Thoracic aorta (tissue), 2 donors: Measurements from ENCODE around the gene PLA2G4B. TPM values are rescaled to one million over a fixed set of nuclear protein-coding genes. Genes with fewer than 3 reads are reported as not detected.

Experiments
- ATAC-seq: fragments of 150-250 bp; one replicate; pipeline ENCODE4 v1.8.0; 2017; ENCODE audit warnings: low read depth; ENCODE audit not compliant: insufficient number of reproducible peaks, low FRiP score
- DNase-seq: peaks from one replicate; pipeline ENCODE4 v3.0.0-alpha.2; 2020; ENCODE audit warnings: low spot score
- H3K27ac ChIP-seq, 2 donors: fragments of 200-600 bp; sonication (generic); 1 replicate in 1 of 2; 2 replicates in 1 of 2; pipeline ENCODE4 v1.5.1; 2016; ENCODE audit warnings: mild to moderate bottlenecking in 2 of 2, moderate library complexity in 2 of 2
- H3K27me3 ChIP-seq: fragments of 200-600 bp; sonication (generic); replicated peaks from 2 replicates; pipeline ENCODE4 v1.6.0; 2016; ENCODE audit warnings: mild to moderate bottlenecking; ENCODE audit not compliant: insufficient read depth
- H3K36me3 ChIP-seq: fragments of 200-600 bp; sonication (generic); one replicate; pipeline ENCODE4 v1.5.1; 2016
- H3K4me1 ChIP-seq, 2 donors: fragments of 200-600 bp; sonication (generic); 1 replicate in 1 of 2; 2 replicates in 1 of 2; pipeline versions ENCODE4 v1.5.1 to v1.6.0; 2016; ENCODE audit warnings: low read depth in 2 of 2, mild to moderate bottlenecking in 1 of 2; ENCODE audit not compliant: control insufficient read depth in 1 of 2
- H3K4me3 ChIP-seq: fragments of 200-600 bp; sonication (generic); 2 replicates; pipeline ENCODE4 v1.5.1; 2016; ENCODE audit warnings: mild to moderate bottlenecking
- H3K9me3 ChIP-seq: fragments of 200-600 bp; sonication (generic); 2 replicates; pipeline ENCODE4 v1.5.1; 2016
- CTCF ChIP-seq: fragments of 200-600 bp; sonication (generic); IDR thresholded peaks from one replicate; pipeline ENCODE4 v1.5.1; 2019; ENCODE audit warnings: antibody characterized with exemption
- total RNA-seq, 2 donors: library from RNA; depleted of rRNA; stranded (reverse); fragments of >200 nt; gene quantifications; one replicate each; pipeline versions ENCODE4 v1.1.0 to v1.2.3, GENCODE V29; 2016

PLA2G4B gene
- total RNA-seq, 2 donors from 2014 or later = 1.9 to 4.0 TPM

- TF ChIP-seq CTCF = no peak
- ATAC-seq = no peak
- no peak for DNase-seq
- H3K9me3 ChIP-seq = no peaks in the 10 kb centered on the region
- H3K27ac ChIP-seq = no peak overlapping the region
- no peaks in the 10 kb centered on the region for H3K4me1 ChIP-seq
- no peaks in the 10 kb centered on the region for H3K36me3 ChIP-seq
- H3K27me3 ChIP-seq = no peaks in the 10 kb centered on the region
- no peak overlapping the region for H3K4me3 ChIP-seq
Measured at GRCh38 chr15:41869770-41870688, 31.4 kb downstream of the PLA2G4B start.

- Histone ChIP-seq H3K27ac (no peak overlapping the region), H3K9me3 (no peaks in the 10 kb centered on the region), H3K4me3 (no peak overlapping the region), H3K4me1 (no peaks in the 10 kb centered on the region), H3K27me3 (no peaks in the 10 kb centered on the region), H3K36me3 (no peaks in the 10 kb centered on the region)
- no peak for DNase-seq
- ATAC-seq = no peak
- TF ChIP-seq CTCF = no peak
Measured at GRCh38 chr15:41870689-41871081, 32.0 kb downstream of the PLA2G4B start.

GRCh38 chr15:41871175-41871905 lies 32.7 kb downstream of the PLA2G4B start:
- no peaks in the 10 kb centered on the region for H3K9me3 ChIP-seq
- H3K4me3 ChIP-seq = no peak overlapping the region
- no peak for ATAC-seq
- no peak for TF ChIP-seq CTCF
- H3K36me3 ChIP-seq = no peaks in the 10 kb centered on the region
- DNase-seq = no peak
- H3K27me3 ChIP-seq = no peaks in the 10 kb centered on the region
- no peak overlapping the region for H3K27ac ChIP-seq
- no peaks in the 10 kb centered on the region for H3K4me1 ChIP-seq

- Histone ChIP-seq H3K36me3 (no peaks in the 10 kb centered on the region), H3K9me3 (no peaks in the 10 kb centered on the region), H3K4me3 (no peak overlapping the region), H3K27ac (no peak overlapping the region), H3K4me1 (no peaks in the 10 kb centered on the region), H3K27me3 (no peaks in the 10 kb centered on the region)
- DNase-seq (no peak), ATAC-seq (no peak)
- no peak for TF ChIP-seq CTCF
Measured at GRCh38 chr15:41872166-41872747, 33.6 kb downstream of the PLA2G4B start.

GRCh38 chr15:41873711-41874110 lies 35.1 kb downstream of the PLA2G4B start:
- Histone ChIP-seq H3K9me3 (no peaks in the 10 kb centered on the region), H3K4me1 (no peaks in the 10 kb centered on the region), H3K27ac (no peak overlapping the region), H3K4me3 (no peak overlapping the region), H3K27me3 (no peaks in the 10 kb centered on the region), H3K36me3 (no peaks in the 10 kb centered on the region)
- ATAC-seq (no peak), DNase-seq (no peak)
- no peak for TF ChIP-seq CTCF
